ENCODE data around the gene TBC1D23.

The TBC1D23 gene

DNA sequence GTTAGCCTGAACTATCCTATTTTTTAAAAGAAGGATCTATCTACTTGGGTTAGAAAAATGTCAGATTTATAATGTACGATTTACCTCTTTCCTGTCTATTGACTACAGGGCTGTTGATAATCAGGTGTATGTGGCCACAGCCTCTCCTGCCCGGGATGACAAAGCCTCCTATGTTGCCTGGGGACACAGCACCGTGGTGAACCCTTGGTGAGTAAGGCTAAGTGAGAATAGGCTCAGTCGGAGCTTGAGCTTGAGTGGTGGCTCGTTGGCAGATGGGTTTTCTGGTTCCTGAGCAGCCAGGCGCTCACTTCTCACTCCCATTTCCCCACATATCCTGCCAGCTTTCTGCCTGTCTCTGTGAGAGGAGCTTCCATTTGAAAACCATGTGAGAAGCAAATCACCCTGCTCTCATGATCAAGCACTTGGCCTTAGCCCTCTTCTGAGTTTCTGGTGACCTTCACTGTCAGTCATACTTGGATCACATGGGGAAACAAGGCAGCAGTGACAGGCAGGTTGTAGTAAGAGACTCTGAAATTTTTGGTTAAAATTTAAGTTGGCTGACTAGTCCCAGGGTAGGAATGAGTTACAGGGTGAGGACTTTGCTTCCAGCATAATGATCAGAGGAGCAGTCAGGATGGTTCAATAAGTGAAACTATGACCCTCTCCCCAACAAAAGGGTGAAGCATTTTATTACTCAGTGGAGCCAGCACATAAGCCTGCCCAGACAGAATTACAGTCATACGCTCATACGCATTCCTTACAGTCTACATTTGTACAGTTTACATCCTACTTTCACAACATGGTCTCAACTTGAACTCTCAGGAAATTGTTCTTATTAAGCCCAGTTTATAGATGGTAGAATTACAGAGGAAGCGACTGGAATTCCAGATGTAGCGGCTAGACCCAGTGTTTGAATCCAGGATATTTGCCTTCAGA is 91.8 kb downstream of the TBC1D23 start:
- no peak for DNase-seq (ENCODE audit: low read depth)

- no peak for DNase-seq (ENCODE audit: low read depth)
Measured at GRCh38 chr3:100354850-100355249, 94.1 kb downstream of the TBC1D23 start.

DNA sequence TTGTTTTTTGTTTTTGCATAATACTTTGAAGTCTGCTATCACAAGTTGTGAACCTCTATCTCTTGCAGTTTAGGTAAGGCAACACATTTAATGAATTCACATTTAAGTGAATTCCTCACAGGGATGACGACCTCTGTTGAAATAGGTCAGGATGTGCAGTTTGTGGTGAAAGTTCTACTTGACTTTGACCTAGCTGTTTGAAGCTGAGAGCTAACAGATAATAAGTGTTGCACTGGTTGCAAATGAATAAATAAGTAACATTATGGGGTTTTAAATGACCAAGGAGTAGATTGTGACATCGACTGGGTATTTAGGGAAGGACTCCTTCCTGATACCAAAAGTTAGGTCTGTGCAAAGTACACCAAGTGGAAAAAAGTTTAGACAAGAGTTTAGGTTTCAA is 97.6 kb downstream of the TBC1D23 start:
- DNase-seq (ENCODE audit: low read depth) = no peak

DNA sequence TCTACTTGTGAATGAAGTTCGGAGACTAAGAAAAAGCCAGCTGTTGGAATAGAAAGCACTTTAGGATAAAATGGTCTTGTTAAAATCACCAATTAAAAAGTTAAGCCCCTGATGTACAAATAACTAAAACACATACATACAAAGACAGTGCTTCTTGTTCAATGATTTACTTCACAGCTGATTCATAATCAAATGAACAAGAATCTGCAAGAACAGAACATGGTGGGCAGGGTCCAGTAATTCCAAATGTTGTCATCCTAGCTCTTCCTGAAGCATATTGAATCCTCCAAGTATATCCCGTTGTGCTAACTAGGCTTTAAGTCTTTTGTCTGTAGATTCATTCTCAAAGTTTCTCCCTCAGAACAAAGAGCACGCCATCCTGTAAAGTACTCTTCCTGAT is 98.2 kb downstream of the TBC1D23 start:
- no peak for DNase-seq (ENCODE audit: low read depth)

DNA sequence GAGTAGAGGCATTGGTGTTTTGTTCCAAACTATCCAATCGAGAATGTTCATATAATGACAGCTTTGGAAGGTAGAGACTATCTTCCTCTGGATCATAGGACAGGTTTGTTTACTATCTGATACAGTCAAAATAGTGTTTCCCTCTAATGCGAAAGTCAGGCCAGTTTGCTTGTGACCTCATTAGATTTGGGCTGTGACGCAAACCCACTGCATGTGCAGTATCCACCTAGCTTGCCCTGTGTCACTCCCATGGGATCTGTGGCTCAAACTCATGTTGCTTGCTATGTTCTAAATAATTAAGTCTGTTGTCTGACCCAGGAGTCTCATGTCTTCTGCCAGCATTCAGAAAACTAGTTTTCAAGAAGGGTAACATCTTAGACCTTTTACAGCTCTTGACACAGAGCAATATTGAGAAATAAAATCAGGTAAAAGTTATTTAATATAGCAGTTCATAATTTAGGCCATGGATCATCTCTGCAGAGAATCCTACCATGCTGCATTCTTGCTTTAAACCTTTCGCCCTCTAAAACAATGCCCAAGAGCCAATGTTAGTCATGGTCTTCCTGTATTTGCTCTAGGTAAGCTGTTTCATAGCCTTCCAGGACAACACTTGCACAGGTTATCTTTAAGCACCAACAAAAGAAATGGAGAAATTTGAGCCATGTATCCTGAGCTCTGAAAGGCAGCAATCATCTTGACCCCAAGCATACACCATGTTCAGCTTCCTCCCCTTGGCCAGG is 100.1 kb downstream of the TBC1D23 start:
- no peak for DNase-seq (ENCODE audit: low read depth)

DNA sequence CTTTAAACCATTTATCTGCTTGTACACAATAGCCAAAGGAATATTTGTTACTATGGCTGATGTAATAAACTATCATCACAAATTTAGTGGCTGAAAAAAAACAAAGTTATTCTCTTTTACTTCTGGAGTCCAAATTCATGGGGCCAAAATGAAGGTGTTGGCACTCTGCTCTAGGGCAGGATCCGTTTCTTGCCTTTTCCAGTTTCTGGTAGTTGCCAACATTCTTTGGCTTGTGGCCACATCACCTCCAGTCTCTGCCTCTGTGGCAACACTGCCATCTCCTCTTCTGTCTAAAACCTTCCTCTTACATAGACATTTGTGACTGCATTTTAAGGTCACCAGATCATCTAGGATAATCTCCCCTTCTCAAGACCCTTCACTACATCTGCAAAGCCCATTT is 101.1 kb downstream of the TBC1D23 start:
- DNase-seq (ENCODE audit: low read depth) = no peak

GRCh38 chr3:100364421-100364820 is 103.6 kb downstream of the TBC1D23 start:
- DNase-seq (ENCODE audit: low read depth) = no peak

GRCh38 chr3:100366424-100366823 is 105.6 kb downstream of the TBC1D23 start:
- no peak for DNase-seq (ENCODE audit: low read depth)

GRCh38 chr3:100368441-100368840 is 107.6 kb downstream of the TBC1D23 start:
- DNase-seq (ENCODE audit: low read depth) = no peak

DNA sequence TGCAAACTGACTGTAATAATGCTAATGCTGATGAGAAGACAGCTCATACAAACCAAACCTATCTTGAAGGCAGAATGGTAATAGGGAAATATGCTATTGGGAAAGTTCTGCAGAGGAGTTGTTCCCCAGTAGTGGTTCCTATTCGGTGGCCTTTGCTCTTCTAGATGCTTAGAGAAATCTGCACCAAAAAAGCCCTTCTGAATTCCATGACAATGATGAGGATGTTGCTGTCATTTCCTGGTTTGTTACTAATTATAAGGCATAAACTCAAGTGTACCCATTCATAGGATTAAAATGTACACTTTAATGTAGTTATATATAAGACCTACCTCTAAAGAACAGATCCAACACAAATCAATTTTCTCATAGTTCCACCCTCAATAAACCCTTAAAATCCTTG is 110.0 kb downstream of the TBC1D23 start:
- no peak for DNase-seq (ENCODE audit: low read depth)

- DNase-seq (ENCODE audit: low read depth) = no peak
Measured at GRCh38 chr3:100374521-100374920, 113.7 kb downstream of the TBC1D23 start.
